ENCODE data around the gene ITSN1.

DNA sequence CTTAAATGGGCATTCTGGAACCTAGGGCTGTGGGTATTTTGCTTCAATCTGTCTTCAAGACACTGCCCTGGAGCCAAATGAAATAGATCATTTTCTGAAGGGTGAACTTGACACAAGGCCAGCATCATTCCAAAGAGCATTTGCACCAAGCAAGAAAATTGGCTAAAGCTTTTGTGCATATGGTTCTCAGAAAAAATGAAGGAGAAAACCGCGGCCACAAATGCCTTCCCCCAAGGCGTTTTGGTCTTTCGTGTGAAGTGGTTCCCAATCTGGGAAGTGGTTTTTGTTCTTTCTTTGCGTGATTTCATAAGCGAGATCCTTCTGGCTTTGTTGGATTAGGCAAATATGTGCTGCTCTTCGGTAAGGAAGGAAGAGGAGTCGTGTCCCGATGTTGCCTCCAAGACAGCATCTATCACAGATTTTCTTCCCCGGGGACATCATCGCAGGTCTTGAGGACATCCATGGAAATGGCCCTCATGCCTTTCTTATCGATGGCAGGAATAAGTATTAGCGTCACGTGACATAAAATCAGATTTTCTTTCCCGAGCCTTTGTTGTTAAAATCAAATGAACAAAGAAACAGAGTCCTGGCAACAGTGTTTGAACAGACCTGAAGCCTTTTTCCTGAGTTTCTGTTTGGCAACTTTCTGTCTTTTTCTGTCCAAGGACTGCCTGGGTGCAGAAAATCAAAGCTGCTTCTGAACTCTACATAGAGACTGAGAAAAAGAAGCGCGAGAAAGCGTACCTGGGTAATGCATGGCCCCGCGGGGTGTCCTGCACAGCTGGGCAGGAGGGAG, 242.3 kb downstream of the ITSN1 start:
- TF ChIP-seq, protein P1, sequence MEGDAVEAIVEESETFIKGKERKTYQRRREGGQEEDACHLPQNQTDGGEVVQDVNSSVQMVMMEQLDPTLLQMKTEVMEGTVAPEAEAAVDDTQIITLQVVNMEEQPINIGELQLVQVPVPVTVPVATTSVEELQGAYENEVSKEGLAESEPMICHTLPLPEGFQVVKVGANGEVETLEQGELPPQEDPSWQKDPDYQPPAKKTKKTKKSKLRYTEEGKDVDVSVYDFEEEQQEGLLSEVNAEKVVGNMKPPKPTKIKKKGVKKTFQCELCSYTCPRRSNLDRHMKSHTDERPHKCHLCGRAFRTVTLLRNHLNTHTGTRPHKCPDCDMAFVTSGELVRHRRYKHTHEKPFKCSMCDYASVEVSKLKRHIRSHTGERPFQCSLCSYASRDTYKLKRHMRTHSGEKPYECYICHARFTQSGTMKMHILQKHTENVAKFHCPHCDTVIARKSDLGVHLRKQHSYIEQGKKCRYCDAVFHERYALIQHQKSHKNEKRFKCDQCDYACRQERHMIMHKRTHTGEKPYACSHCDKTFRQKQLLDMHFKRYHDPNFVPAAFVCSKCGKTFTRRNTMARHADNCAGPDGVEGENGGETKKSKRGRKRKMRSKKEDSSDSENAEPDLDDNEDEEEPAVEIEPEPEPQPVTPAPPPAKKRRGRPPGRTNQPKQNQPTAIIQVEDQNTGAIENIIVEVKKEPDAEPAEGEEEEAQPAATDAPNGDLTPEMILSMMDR (IDR thresholded peaks at IDR 0.05) = no peak
- TF ChIP-seq POLR2AphosphoS5 (IDR thresholded peaks at IDR 0.05) = no peak
